Neural progenitor cell (in vitro differentiated cells): ENCODE measurements around the gene NGB.

Experiments used
- CTCF ChIP-seq: fragments of 200-600 bp; sonication (generic); IDR thresholded peaks from 2 replicates; pipeline ENCODE4 v1.5.1; 2017; ENCODE audit warnings: antibody characterized with exemption, mild to moderate bottlenecking
- EZH2 ChIP-seq: fragments of 200-600 bp; sonication (generic); IDR thresholded peaks from 2 replicates; pipeline ENCODE4 v1.6.1; 2017; ENCODE audit warnings: antibody characterized with exemption, mild to moderate bottlenecking, moderate library complexity

DNA sequence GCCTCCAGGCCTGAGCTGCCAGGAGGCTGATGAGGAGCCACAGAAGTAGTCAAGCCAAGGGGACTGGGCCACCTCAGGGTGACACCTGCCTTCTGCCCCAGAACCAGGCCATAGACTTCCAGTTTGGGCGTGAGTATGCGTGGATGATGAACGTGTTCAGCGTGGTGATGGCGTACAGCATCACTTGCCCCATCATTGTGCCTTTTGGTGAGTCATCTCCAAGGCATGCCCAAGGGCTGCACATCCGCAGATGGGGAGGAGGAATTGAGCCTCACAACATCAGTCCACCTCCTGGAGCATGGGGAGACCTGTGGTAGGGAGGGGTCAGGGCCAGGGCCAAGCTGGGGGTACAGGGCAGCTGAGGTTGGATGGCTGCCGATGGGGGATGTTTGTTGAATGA is 22.3 kb downstream of the NGB start:
- TF ChIP-seq CTCF (no peak), EZH2 (no peak)
